Neuronal stem cell (in vitro differentiated cells): ENCODE results near the gene PTPRG.

Source experiments
- DNase-seq: peaks from one replicate; pipeline ENCODE4 v3.0.0-alpha.2; 2013; ENCODE audit warnings: low spot score
- H2AFZ ChIP-seq: one replicate; pipeline ENCODE4 v1.6.1; 2013; ENCODE audit warnings: mild to moderate bottlenecking, low read length, inconsistent platforms
- H2AK5ac ChIP-seq: 2 replicates; pipeline ENCODE4 v1.6.1; 2013; ENCODE audit warnings: low read depth, mild to moderate bottlenecking, inconsistent platforms, low read length, moderate library complexity, mixed read lengths
- H2BK120ac ChIP-seq: 2 replicates; pipeline ENCODE4 v1.6.1; 2013; ENCODE audit warnings: low read depth, mild to moderate bottlenecking, inconsistent platforms, low read length, moderate library complexity, mixed read lengths
- H2BK12ac ChIP-seq: one replicate; pipeline ENCODE4 v1.6.1; 2013; ENCODE audit warnings: low read length, inconsistent platforms
- H2BK15ac ChIP-seq: 2 replicates; pipeline ENCODE4 v1.6.1; 2013; ENCODE audit warnings: mild to moderate bottlenecking, low read length, inconsistent platforms, mixed read lengths
- H2BK5ac ChIP-seq: one replicate; pipeline ENCODE4 v1.6.1; 2013; ENCODE audit warnings: inconsistent platforms, mild to moderate bottlenecking, low read length, moderate library complexity
- H3K14ac ChIP-seq: one replicate; pipeline ENCODE4 v1.6.1; 2013; ENCODE audit warnings: low read length, inconsistent platforms
- H3K18ac ChIP-seq: 2 replicates; pipeline ENCODE4 v1.6.1; 2013; ENCODE audit warnings: low read length, inconsistent platforms
- H3K23ac ChIP-seq: 2 replicates; pipeline ENCODE4 v1.6.1; 2013; ENCODE audit warnings: low read depth, mild to moderate bottlenecking, mixed read lengths, low read length, inconsistent platforms; ENCODE audit not compliant: poor library complexity
- H3K27ac ChIP-seq: replicated peaks from 3 replicates; pipeline ENCODE4 v1.5.1; 2013; ENCODE audit warnings: low read length, inconsistent platforms
- H3K27me3 ChIP-seq, 3 experiments: 2 replicates each; pipeline ENCODE4 v1.6.1; 2013; ENCODE audit warnings: low read length in 3 of 3, mild to moderate bottlenecking in 2 of 3, inconsistent platforms in 1 of 3, low read depth in 1 of 3, mixed read lengths in 1 of 3, moderate library complexity in 1 of 3; ENCODE audit not compliant: control insufficient read depth in 3 of 3, insufficient read depth in 3 of 3
- H3K36me3 ChIP-seq, 2 donors: replicated peaks in 1 of 2; 2 replicates each; pipeline ENCODE4 v1.6.1; 2013; ENCODE audit warnings: low read length in 2 of 2; ENCODE audit not compliant: control insufficient read depth in 2 of 2, insufficient read depth in 2 of 2
- H3K4ac ChIP-seq: 2 replicates; pipeline ENCODE4 v1.6.1; 2013; ENCODE audit warnings: inconsistent platforms, mild to moderate bottlenecking, low read length, moderate library complexity
- H3K4me1 ChIP-seq, 2 donors: 1 replicate in 1 of 2; 2 replicates in 1 of 2; pipeline ENCODE4 v1.6.1; 2013; ENCODE audit warnings: low read length in 2 of 2, low read depth in 1 of 2; ENCODE audit not compliant: control insufficient read depth in 2 of 2, insufficient read depth in 1 of 2
- H3K4me2 ChIP-seq: one replicate; pipeline ENCODE4 v1.6.1; 2013; ENCODE audit warnings: mild to moderate bottlenecking, low read length, inconsistent platforms; ENCODE audit not compliant: insufficient read depth, poor library complexity, severe bottlenecking
- H3K4me3 ChIP-seq, 2 donors: 2 replicates each; pipeline ENCODE4 v1.5.1; 2013; ENCODE audit warnings: low read length in 2 of 2, mild to moderate bottlenecking in 2 of 2, inconsistent platforms in 1 of 2, moderate library complexity in 1 of 2
- H3K79me1 ChIP-seq: one replicate; pipeline ENCODE4 v1.6.1; 2013; ENCODE audit warnings: low read depth, mild to moderate bottlenecking, inconsistent platforms, low read length, moderate library complexity
- H3K9ac ChIP-seq: one replicate; pipeline ENCODE4 v1.6.1; 2013; ENCODE audit warnings: mild to moderate bottlenecking, low read depth, low read length, inconsistent platforms; ENCODE audit not compliant: poor library complexity
- H3K9me3 ChIP-seq, 2 donors: replicated peaks in 1 of 2; 2 replicates each; pipeline versions ENCODE3 to v1.6.1; 2013; ENCODE audit warnings: low read length in 2 of 2, mild to moderate bottlenecking in 2 of 2, inconsistent platforms in 1 of 2, low read depth in 1 of 2, mixed read lengths in 1 of 2, moderate library complexity in 1 of 2; ENCODE audit not compliant: control insufficient read depth in 2 of 2, insufficient read depth in 1 of 2
- H4K8ac ChIP-seq: one replicate; pipeline ENCODE4 v1.6.1; 2013; ENCODE audit warnings: low read depth, mild to moderate bottlenecking, inconsistent platforms, low read length, moderate library complexity
- H4K91ac ChIP-seq: one replicate; pipeline ENCODE4 v1.6.1; 2013; ENCODE audit warnings: low read length, low read depth, mild to moderate bottlenecking, inconsistent platforms; ENCODE audit not compliant: poor library complexity
- WGBS, 2 donors: extraction: QIAGEN DNeasy Blood & Tissue Kit; methylation state at CpG; one replicate each; pipeline ENCODE4 v1.1.7; 2013; ENCODE audit warnings: missing lambda C conversion rate in 2 of 2, mixed read lengths in 1 of 2; ENCODE audit not compliant: insufficient read length in 2 of 2, insufficient replicate concordance in 1 of 2; ENCODE audit errors: extremely low coverage in 2 of 2; 5-methylcytosine and 5-hydroxymethylcytosine counted together

Gene PTPRG

DNA sequence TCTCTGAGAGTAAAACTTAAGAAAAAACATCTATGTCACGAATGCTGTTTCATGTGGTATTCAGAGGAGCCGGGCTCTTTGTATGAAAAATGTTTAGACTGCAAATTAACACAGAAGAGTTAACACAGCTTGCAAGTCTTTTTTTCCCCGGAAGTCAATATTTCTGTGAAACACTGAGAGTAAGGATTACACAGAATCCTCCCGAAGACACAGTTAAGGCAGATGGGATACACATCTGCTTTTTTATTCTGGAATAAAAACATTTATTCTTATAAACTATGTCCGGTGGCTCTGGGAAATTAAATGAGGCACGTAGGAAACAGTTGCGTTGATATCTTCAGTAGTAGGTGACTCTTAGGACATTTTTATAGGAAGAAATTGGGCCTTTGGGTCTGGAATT lies 180.6 kb downstream of the PTPRG start:
- no peaks in the 10 kb centered on the region for H3K9me3 ChIP-seq

DNA sequence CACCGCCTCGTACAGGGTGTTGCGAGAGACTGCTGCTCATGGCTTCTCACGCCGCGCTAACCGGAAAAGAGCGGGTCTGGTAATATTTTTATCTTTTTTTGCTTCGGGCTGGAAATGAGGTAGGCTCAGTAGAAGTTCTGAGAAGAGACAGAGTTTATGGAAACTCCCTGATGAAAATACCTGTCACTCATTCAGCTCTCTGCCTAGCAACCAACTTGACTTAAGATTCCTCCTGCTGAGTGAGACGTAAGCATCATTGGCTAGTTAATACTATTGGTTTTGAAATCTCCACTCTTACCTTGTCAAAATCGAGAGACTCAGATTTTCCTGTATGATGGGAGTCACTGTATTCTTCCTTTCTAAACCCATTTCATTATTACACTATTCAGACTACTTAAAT lies 181.7 kb downstream of the PTPRG start:
- no peak overlapping the region for H2BK15ac ChIP-seq
- no peak overlapping the region for H4K91ac ChIP-seq
- WGBS, 2 donors = no CpG with 5 or more reads among the region's 11 CpGs
- H2BK5ac ChIP-seq = no peak overlapping the region
- no peaks in the 10 kb centered on the region for H3K36me3 ChIP-seq
- no peak overlapping the region for H2AK5ac ChIP-seq
- no peak overlapping the region for H3K14ac ChIP-seq
- no peak overlapping the region for H3K4me3 ChIP-seq
- H3K27ac ChIP-seq = no peak overlapping the region
- no peak overlapping the region for H2BK120ac ChIP-seq
- no peak overlapping the region for H3K23ac ChIP-seq
- no peaks in the 10 kb centered on the region for H3K27me3 ChIP-seq
- H3K4me1 ChIP-seq = peaks cover 4 to 5% of the 10 kb centered on the region in 2 donors
- H2AFZ ChIP-seq = no peak overlapping the region
- no peak overlapping the region for H3K9ac ChIP-seq
- peaks cover 6% of the 10 kb centered on the region for H3K79me1 ChIP-seq
- H3K4ac ChIP-seq = no peak overlapping the region
- no peaks in the 10 kb centered on the region for H3K9me3 ChIP-seq
- H3K4me2 ChIP-seq = no peak overlapping the region
- H3K18ac ChIP-seq = no peak overlapping the region
- H2BK12ac ChIP-seq = no peak overlapping the region
- H4K8ac ChIP-seq = no peak overlapping the region
- DNase-seq = no peak

More for the DNA sequence above, 180.6 kb downstream of the PTPRG start:
- Histone ChIP-seq H4K91ac (no peak overlapping the region), H3K36me3 (no peaks in the 10 kb centered on the region), H3K27me3 (no peaks in the 10 kb centered on the region), H2BK12ac (no peak overlapping the region), H2BK120ac (no peak overlapping the region), H2BK5ac (no peak overlapping the region), H2AK5ac (no peak overlapping the region), H3K27ac (no peak overlapping the region), H3K4ac (no peak overlapping the region), H3K9ac (no peak overlapping the region), H2BK15ac (no peak overlapping the region), H3K79me1 (peaks cover 6% of the 10 kb centered on the region), H3K4me1 (peaks cover 2 to 5% of the 10 kb centered on the region in 2 donors), H4K8ac (no peak overlapping the region), H3K18ac (no peak overlapping the region), H3K4me2 (no peak overlapping the region), H3K23ac (no peak overlapping the region), H3K14ac (no peak overlapping the region), H3K4me3 (no peak overlapping the region), H2AFZ (no peak overlapping the region)
- no peak for DNase-seq
- no CpG with 5 or more reads among the region's 7 CpGs for WGBS, 2 donors

DNA sequence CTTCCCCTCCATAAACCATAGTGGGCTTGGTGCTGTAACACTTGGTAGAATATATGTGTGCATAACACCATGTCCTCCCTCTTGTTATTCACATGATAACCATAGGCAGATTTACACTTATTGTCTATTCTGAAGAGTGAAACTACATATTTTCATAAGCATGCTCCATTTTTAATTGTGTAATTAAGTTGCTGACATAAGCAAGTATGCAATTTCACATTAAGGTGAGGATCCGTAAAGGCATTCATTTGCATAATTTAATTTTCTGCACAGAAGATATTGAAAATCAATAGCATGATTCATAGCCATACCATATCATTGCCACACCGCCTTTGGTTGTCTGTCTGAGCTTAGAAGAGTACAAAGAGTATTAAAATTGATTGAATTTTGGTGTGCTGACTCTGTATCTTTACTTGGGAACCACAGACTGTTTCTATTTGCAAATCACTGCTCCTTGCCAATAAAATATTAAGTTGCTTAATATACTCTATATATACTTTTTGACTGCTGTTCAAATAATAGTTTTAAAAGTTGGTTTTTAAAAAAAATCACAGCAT lies 182.4 kb downstream of the PTPRG start:
- no peak for DNase-seq
- no peak overlapping the region for H2AK5ac ChIP-seq
- no peak overlapping the region for H3K14ac ChIP-seq
- H3K79me1 ChIP-seq = peaks cover 6% of the 10 kb centered on the region
- H3K9ac ChIP-seq = no peak overlapping the region
- no peak overlapping the region for H3K27ac ChIP-seq
- no peak overlapping the region for H4K91ac ChIP-seq
- H2BK120ac ChIP-seq = no peak overlapping the region
- H3K4me3 ChIP-seq = no peak overlapping the region
- H2AFZ ChIP-seq = no peak overlapping the region
- no peaks in the 10 kb centered on the region for H3K36me3 ChIP-seq
- no peak overlapping the region for H2BK12ac ChIP-seq
- H3K4me2 ChIP-seq = no peak overlapping the region
- H3K27me3 ChIP-seq = no peaks in the 10 kb centered on the region
- no CpG with 5 or more reads among the region's 2 CpGs for WGBS, 2 donors
- H2BK15ac ChIP-seq = no peak overlapping the region
- H3K23ac ChIP-seq = no peak overlapping the region
- H3K4me1 ChIP-seq = peaks cover 4 to 5% of the 10 kb centered on the region in 2 donors
- H4K8ac ChIP-seq = no peak overlapping the region
- H3K18ac ChIP-seq = no peak overlapping the region
- H3K9me3 ChIP-seq = no peaks in the 10 kb centered on the region
- no peak overlapping the region for H3K4ac ChIP-seq
- no peak overlapping the region for H2BK5ac ChIP-seq

DNA sequence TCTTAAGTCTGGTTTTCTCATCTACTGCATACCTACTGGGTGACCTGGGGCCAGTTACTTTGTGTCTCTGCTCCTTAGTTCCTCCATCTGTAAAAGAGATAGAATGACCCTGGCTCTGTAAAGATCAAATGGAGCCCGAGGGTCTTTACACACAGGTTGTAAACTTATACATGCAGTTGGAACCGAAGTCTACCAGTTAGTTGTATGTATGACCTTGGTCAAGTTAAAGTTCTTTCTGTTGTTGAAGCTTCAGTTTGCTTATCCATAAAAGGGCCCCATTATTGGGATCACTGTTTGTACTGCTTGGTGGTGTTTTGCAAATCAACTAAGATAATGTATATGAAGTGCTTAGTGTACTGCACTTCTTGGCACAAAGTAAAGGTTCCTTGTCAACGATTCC lies 186.9 kb downstream of the PTPRG start:
- Histone ChIP-seq H3K9ac (no peak overlapping the region), H3K27ac (no peak overlapping the region), H2BK15ac (no peak overlapping the region), H3K4ac (no peak overlapping the region), H3K4me1 (peaks cover 0 to 2% of the 10 kb centered on the region in 2 donors), H3K18ac (no peak overlapping the region), H3K9me3 (no peaks in the 10 kb centered on the region), H3K36me3 (peaks cover 0 to 2% of the 10 kb centered on the region in 2 donors), H3K4me2 (no peak overlapping the region), H3K14ac (no peak overlapping the region), H3K23ac (no peak overlapping the region), H2BK5ac (no peak overlapping the region), H2AFZ (no peak overlapping the region), H3K27me3 (no peaks in the 10 kb centered on the region), H3K4me3 (no peak overlapping the region), H4K8ac (no peak overlapping the region), H2AK5ac (no peak overlapping the region), H3K79me1 (peaks cover 6% of the 10 kb centered on the region), H2BK12ac (no peak overlapping the region), H2BK120ac (no peak overlapping the region), H4K91ac (no peak overlapping the region)
- no peak for DNase-seq
- no CpG with 5 or more reads among the region's 3 CpGs for WGBS, 2 donors
